ENCODE measurements around the gene ZNF280A. TPM values are rescaled to one million over a fixed set of nuclear protein-coding genes. Genes with fewer than 3 reads are reported as not detected.
A peak's percentile ranks its signal among the peaks of the same experiment; 100 is the strongest.

ZNF280A gene
- total RNA-seq, 1 experiment from 2014 or later: 0.10 TPM

GRCh38 chr22:22463855-22464540 lies 56.1 kb downstream of the ZNF280A start:
- in situ Hi-C loops (cut with HindIII; ENCODE audit: low pct_unique_long_range_greater_than_20kb, low sequenced_read_pairs): no loop called here
- no peak overlapping the region for H3K27ac ChIP-seq (ENCODE audit: low read length)
- ATAC-seq: 0 out of 2 replicates have a peak, but pooled peaks have one; percentile 72
- H3K4me1 ChIP-seq (ENCODE audit: control insufficient read depth, insufficient read depth, low read length): no peaks in the 10 kb centered on the region
- CTCF ChIA-PET: interaction anchor here (0.6 kb wide), 2 partner anchors 282 to 318 kb away, joined by 3 to 4 read pairs; no protein-coding TSS in a partner anchor
- H3K4me3 ChIP-seq (ENCODE audit: low read depth in 2 of 2, low read length in 2 of 2): no peak overlapping the region
- H3K9me3 ChIP-seq (ENCODE audit: control insufficient read depth, insufficient read depth, low read depth, low read length): no peaks in the 10 kb centered on the region
- DNase-seq (ENCODE audit: low read depth, low spot score): peak; percentile 15
- no TSS peak for BruUV-seq (replicated peaks)
- no peak for TF ChIP-seq SIN3A (IDR thresholded peaks at IDR 0.05; ENCODE audit: borderline replicate concordance, insufficient read depth, low read depth, low read length)
- peak; percentile 67 for TF ChIP-seq CTCF (IDR thresholded peaks at IDR 0.05)
- intact Hi-C loops (cut with micrococcal nuclease; ENCODE audit: unreplicated experiment): loop anchor here (10.0 kb wide), 2 partner anchors 131 to 491 kb away; no protein-coding TSS in a partner anchor
- no peaks in the 10 kb centered on the region for H3K36me3 ChIP-seq (ENCODE audit: control insufficient read depth, insufficient read depth, low read length)
- POLR2A ChIA-PET: interaction anchor here (0.5 kb wide), 1 partner anchor 25 kb away, joined by 4 read pairs; no protein-coding TSS in a partner anchor
- H3K27me3 ChIP-seq (ENCODE audit: control insufficient read depth, insufficient read depth, low read length): no peaks in the 10 kb centered on the region; the same call in 1 of the 2 replicates

Other genes starting within 250 kb of the ZNF280A start
- gene ZNF280B, start 11.5 kb downstream of the ZNF280A start, total RNA-seq (2021; ENCODE audit: unreplicated experiment): 0.10 TPM
- gene PRAME, start 39.0 kb upstream of the ZNF280A start, total RNA-seq (2021; ENCODE audit: unreplicated experiment): 68.4 TPM
- not detected for gene GGTLC2, start 124.3 kb upstream of the ZNF280A start, total RNA-seq (2021; ENCODE audit: unreplicated experiment)

Data from Panc1 (cell line).